ENCODE results near the gene LRRC9.
"Not testable (repeated sequence)": the region's sequence is repeated elsewhere in the genome, so short reads cannot be mapped to it uniquely, and the experiment has no call there.

The LRRC9 gene

GRCh38 chr14:59957890-59958289, 37.9 kb downstream of the LRRC9 start:
- not testable (repeated sequence) for DNase-seq (ENCODE audit: low spot score)

GRCh38 chr14:59959668-59960067, 39.7 kb downstream of the LRRC9 start:
- no peak for DNase-seq (ENCODE audit: low spot score)

- DNase-seq (ENCODE audit: low spot score) = no peak
These were observed 41.6 kb downstream of the LRRC9 start for GRCh38 chr14:59961518-59962062.

GRCh38 chr14:59964251-59965007, 44.5 kb downstream of the LRRC9 start:
- DNase-seq (ENCODE audit: low spot score) = no peak

- no peak for DNase-seq (ENCODE audit: low spot score)
These were observed 49.4 kb downstream of the LRRC9 start for GRCh38 chr14:59969319-59969718.

- DNase-seq (ENCODE audit: low spot score) = no peak
These were observed 61.6 kb downstream of the LRRC9 start for GRCh38 chr14:59981564-59981963.

GRCh38 chr14:59983048-59983447, 63.1 kb downstream of the LRRC9 start:
- DNase-seq (ENCODE audit: low spot score) = no peak

- no peak for DNase-seq (ENCODE audit: low spot score)
These were observed 66.7 kb downstream of the LRRC9 start for GRCh38 chr14:59986556-59987059.

GRCh38 chr14:59997449-59997848, 77.5 kb downstream of the LRRC9 start:
- no peak for DNase-seq (ENCODE audit: low spot score)

GRCh38 chr14:59997966-59998365, 78.0 kb downstream of the LRRC9 start:
- DNase-seq (ENCODE audit: low spot score) = no peak

- peak; percentile 2 for DNase-seq (ENCODE audit: low spot score)
These were observed 78.6 kb downstream of the LRRC9 start for GRCh38 chr14:59998564-59998963.

- DNase-seq (ENCODE audit: low spot score) = peak; percentile 5
These were observed 83.0 kb downstream of the LRRC9 start for GRCh38 chr14:60002819-60003492.

- DNase-seq (ENCODE audit: low spot score) = no peak
These were observed 84.0 kb downstream of the LRRC9 start for GRCh38 chr14:60003991-60004390.

- DNase-seq (ENCODE audit: low spot score) = no peak
These were observed 88.1 kb downstream of the LRRC9 start for GRCh38 chr14:60008042-60008441.

- not testable (repeated sequence) for DNase-seq (ENCODE audit: low spot score)
These were observed 90.3 kb downstream of the LRRC9 start for GRCh38 chr14:60010263-60010662.

- DNase-seq (ENCODE audit: low spot score) = no peak
These were observed 94.5 kb downstream of the LRRC9 start for GRCh38 chr14:60014402-60014801.

- no peak for DNase-seq (ENCODE audit: low spot score)
These were observed 101.7 kb downstream of the LRRC9 start for GRCh38 chr14:60021619-60022018.

GRCh38 chr14:60025571-60025970, 105.6 kb downstream of the LRRC9 start:
- no peak for DNase-seq (ENCODE audit: low spot score)

GRCh38 chr14:60035177-60035576, 115.2 kb downstream of the LRRC9 start:
- no peak for DNase-seq (ENCODE audit: low spot score)

GRCh38 chr14:60047976-60048375, 128.0 kb downstream of the LRRC9 start:
- not testable (repeated sequence) for DNase-seq (ENCODE audit: low spot score)

GRCh38 chr14:60051721-60052221, 131.8 kb downstream of the LRRC9 start:
- no peak for DNase-seq (ENCODE audit: low spot score)

- DNase-seq (ENCODE audit: low spot score) = no peak
These were observed 138.1 kb downstream of the LRRC9 start for GRCh38 chr14:60058087-60058486.

GRCh38 chr14:60061371-60061770, 141.4 kb downstream of the LRRC9 start:
- no peak for DNase-seq (ENCODE audit: low spot score)

Measured in pons (tissue), 1 donor.